ENCODE results near the gene CDC42BPB. TPM values are rescaled to one million over a fixed set of nuclear protein-coding genes. Genes with fewer than 3 reads are reported as not detected.

CDC42BPB gene
- total RNA-seq, 1 experiment from 2014 or later = 1.6 TPM

GRCh38 chr14:102966681-102967505 lies 90.5 kb downstream of the CDC42BPB start:
- Histone ChIP-seq H3K27me3 (ENCODE audit: low read length) (no peaks in the 10 kb centered on the region), H3K9me2 (replicated peaks; ENCODE audit: insufficient read depth, low read length) (no peaks in the 10 kb centered on the region), H3K36me3 (ENCODE audit: insufficient read depth, low read length) (no peaks in the 10 kb centered on the region), H3K9ac (ENCODE audit: low read length) (no peak overlapping the region), H3K27ac (ENCODE audit: low read length) (no peak overlapping the region), H3K4me3 (ENCODE audit: low read length) (no peak overlapping the region), H2AFZ (ENCODE audit: low read length) (no peak overlapping the region), H3K4me2 (ENCODE audit: low read depth, low read length, poor library complexity, severe bottlenecking) (no peak overlapping the region), H3K9me3 (ENCODE audit: low read length) (no peaks in the 10 kb centered on the region), H3K4me1 (ENCODE audit: low read length) (no peaks in the 10 kb centered on the region), H3K79me2 (ENCODE audit: low read length) (no peaks in the 10 kb centered on the region), H4K20me1 (ENCODE audit: insufficient read depth, low read depth, low read length) (no peaks in the 10 kb centered on the region)
- no peak for DNase-seq

DNA sequence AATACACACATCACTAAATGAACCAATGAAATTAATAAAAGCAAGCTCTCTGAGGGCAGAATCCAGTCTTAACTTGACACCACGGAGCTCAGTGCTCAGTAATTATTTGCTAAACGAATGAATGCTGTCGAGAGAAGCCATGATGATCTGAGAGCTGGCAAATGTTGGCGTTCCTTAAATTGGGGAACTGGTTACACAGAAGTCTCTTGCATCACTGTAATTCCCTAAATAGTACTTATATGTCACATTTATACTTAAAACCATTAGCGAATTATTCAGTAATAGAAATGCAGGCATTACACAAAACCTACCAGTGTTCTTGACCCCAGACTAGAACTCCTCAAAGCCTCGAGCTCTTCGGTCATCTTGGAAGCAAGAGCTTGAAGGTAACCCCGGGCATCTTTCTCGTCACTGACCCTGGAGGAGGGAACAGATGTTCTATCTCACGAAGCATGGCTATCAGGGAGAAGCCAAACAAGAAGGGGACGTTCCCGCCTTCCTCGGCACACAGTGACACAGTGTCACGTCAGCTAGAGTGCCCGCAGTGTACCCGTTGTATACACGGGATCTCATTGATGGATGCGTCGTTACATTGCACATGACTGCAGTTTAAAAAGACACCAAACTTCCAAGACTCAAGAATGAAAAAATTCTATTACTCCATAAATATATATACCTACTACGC lies 91.2 kb downstream of the CDC42BPB start:
- Histone ChIP-seq H3K4me3 (ENCODE audit: low read length) (no peak overlapping the region), H3K27me3 (ENCODE audit: low read length) (no peaks in the 10 kb centered on the region), H3K9me2 (replicated peaks; ENCODE audit: insufficient read depth, low read length) (no peaks in the 10 kb centered on the region), H3K9me3 (ENCODE audit: low read length) (no peaks in the 10 kb centered on the region), H2AFZ (ENCODE audit: low read length) (no peak overlapping the region), H3K27ac (ENCODE audit: low read length) (no peak overlapping the region), H3K36me3 (ENCODE audit: insufficient read depth, low read length) (no peaks in the 10 kb centered on the region), H3K4me1 (ENCODE audit: low read length) (no peaks in the 10 kb centered on the region), H4K20me1 (ENCODE audit: insufficient read depth, low read depth, low read length) (no peaks in the 10 kb centered on the region), H3K4me2 (ENCODE audit: low read depth, low read length, poor library complexity, severe bottlenecking) (no peak overlapping the region), H3K79me2 (ENCODE audit: low read length) (no peaks in the 10 kb centered on the region), H3K9ac (ENCODE audit: low read length) (no peak overlapping the region)
- DNase-seq = no peak

- Histone ChIP-seq H3K4me2 (ENCODE audit: low read depth, low read length, poor library complexity, severe bottlenecking) (no peak overlapping the region), H3K79me2 (ENCODE audit: low read length) (no peaks in the 10 kb centered on the region), H3K9me3 (ENCODE audit: low read length) (no peaks in the 10 kb centered on the region), H3K27me3 (ENCODE audit: low read length) (no peaks in the 10 kb centered on the region), H4K20me1 (ENCODE audit: insufficient read depth, low read depth, low read length) (no peaks in the 10 kb centered on the region), H3K27ac (ENCODE audit: low read length) (no peak overlapping the region), H3K4me1 (ENCODE audit: low read length) (no peaks in the 10 kb centered on the region), H3K36me3 (ENCODE audit: insufficient read depth, low read length) (no peaks in the 10 kb centered on the region), H3K4me3 (ENCODE audit: low read length) (no peak overlapping the region), H2AFZ (ENCODE audit: low read length) (no peak overlapping the region), H3K9ac (ENCODE audit: low read length) (no peak overlapping the region), H3K9me2 (replicated peaks; ENCODE audit: insufficient read depth, low read length) (no peaks in the 10 kb centered on the region)
- no peak for DNase-seq
Observed at GRCh38 chr14:102965282-102965681, 92.1 kb downstream of the CDC42BPB start.

DNA sequence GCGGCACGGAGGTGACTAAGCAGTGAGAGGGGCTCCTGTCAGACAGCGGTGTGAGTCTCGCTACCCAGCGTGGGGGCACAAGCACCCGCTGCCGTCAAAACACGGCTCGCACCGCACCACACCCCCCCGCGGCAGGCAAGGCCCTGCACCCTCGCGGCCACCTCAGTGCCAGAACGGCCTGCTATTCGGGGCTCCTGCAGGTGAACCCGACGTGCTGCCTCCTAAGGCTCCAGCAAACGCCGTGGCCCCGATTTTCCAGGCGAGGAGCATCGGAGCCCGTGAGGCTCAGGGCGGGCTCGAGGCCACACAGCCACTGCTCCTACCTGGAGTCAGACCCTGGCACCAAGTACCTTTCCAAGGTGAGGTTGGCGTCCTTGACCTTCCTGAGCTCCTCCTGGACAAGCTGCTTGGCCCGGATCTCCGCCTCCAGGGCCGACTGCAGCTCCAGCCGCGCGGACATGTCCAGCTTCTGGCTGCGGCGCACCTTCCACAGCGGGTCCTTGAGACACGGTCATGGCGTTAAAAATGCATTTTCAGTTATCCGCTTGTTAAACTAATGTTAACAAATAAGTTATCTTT lies 93.1 kb downstream of the CDC42BPB start:
- no peaks in the 10 kb centered on the region for H3K27me3 ChIP-seq (ENCODE audit: low read length)
- H3K4me3 ChIP-seq (ENCODE audit: low read length) = no peak overlapping the region
- no peaks in the 10 kb centered on the region for H3K4me1 ChIP-seq (ENCODE audit: low read length)
- H3K27ac ChIP-seq (ENCODE audit: low read length) = no peak overlapping the region
- no peak overlapping the region for H3K4me2 ChIP-seq (ENCODE audit: low read depth, low read length, poor library complexity, severe bottlenecking)
- no peaks in the 10 kb centered on the region for H4K20me1 ChIP-seq (ENCODE audit: insufficient read depth, low read depth, low read length)
- no peaks in the 10 kb centered on the region for H3K9me2 ChIP-seq (replicated peaks; ENCODE audit: insufficient read depth, low read length)
- H3K9ac ChIP-seq (ENCODE audit: low read length) = no peak overlapping the region
- H3K36me3 ChIP-seq (ENCODE audit: insufficient read depth, low read length) = no peaks in the 10 kb centered on the region
- H3K79me2 ChIP-seq (ENCODE audit: low read length) = no peaks in the 10 kb centered on the region
- H2AFZ ChIP-seq (ENCODE audit: low read length) = no peak overlapping the region
- no peaks in the 10 kb centered on the region for H3K9me3 ChIP-seq (ENCODE audit: low read length)
- DNase-seq = no peak

DNA sequence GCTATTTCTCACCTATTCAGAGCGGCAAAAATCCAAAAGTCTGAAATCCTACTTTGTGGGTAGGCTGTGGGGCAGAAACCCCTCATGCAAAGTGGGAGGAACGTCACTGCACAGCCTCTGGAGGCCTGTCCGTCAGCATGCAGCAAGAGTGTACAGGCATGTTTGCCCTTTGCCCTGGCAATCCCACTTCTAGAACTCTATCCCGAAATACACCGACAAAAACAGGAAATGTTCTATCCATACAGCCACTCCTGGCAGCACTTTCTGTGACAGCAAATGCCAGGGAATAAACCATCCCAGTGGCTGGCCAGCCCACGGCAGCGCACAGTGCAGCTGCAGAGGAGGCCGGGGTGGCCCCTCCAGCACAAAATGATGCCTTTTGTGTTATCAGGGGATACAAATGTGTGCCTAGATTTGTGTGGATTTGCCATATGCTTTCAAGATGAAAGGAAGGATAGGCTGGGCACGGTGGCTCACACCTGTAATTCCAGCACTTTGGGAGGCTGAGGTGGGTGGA lies 95.2 kb downstream of the CDC42BPB start:
- Histone ChIP-seq H3K9me2 (replicated peaks; ENCODE audit: insufficient read depth, low read length) (no peaks in the 10 kb centered on the region), H3K27ac (ENCODE audit: low read length) (no peak overlapping the region), H3K79me2 (ENCODE audit: low read length) (no peaks in the 10 kb centered on the region), H2AFZ (ENCODE audit: low read length) (no peak overlapping the region), H3K4me1 (ENCODE audit: low read length) (no peaks in the 10 kb centered on the region), H3K27me3 (ENCODE audit: low read length) (no peaks in the 10 kb centered on the region), H3K36me3 (ENCODE audit: insufficient read depth, low read length) (no peaks in the 10 kb centered on the region), H3K9me3 (ENCODE audit: low read length) (no peaks in the 10 kb centered on the region), H4K20me1 (ENCODE audit: insufficient read depth, low read depth, low read length) (no peaks in the 10 kb centered on the region), H3K4me3 (ENCODE audit: low read length) (no peak overlapping the region), H3K9ac (ENCODE audit: low read length) (no peak overlapping the region), H3K4me2 (ENCODE audit: low read depth, low read length, poor library complexity, severe bottlenecking) (no peak overlapping the region)
- DNase-seq = no peak

DNA sequence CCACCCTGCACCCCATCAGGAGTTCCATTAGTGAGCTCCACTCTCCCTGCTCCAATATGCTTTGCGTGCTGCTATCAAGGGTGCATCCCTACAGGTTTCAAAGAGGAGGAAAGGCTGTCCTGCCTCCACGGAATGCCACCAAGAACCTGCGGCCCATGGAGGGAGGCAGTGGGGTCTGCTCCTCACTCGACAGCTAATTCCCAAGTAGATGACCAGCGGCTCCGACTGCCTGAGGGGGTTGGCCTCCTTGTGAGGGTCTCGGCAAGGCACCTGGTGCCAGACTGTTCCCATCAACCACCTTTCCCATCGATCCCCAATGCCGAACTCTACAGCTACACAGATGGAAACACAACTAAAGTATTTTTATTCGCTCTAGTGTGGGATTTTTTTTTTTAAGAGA lies 98.9 kb downstream of the CDC42BPB start:
- H4K20me1 ChIP-seq (ENCODE audit: insufficient read depth, low read depth, low read length) = no peaks in the 10 kb centered on the region
- H3K9me2 ChIP-seq (replicated peaks; ENCODE audit: insufficient read depth, low read length) = no peaks in the 10 kb centered on the region
- H3K79me2 ChIP-seq (ENCODE audit: low read length) = no peaks in the 10 kb centered on the region
- H3K36me3 ChIP-seq (ENCODE audit: insufficient read depth, low read length) = no peaks in the 10 kb centered on the region
- H2AFZ ChIP-seq (ENCODE audit: low read length) = no peak overlapping the region
- no peaks in the 10 kb centered on the region for H3K4me1 ChIP-seq (ENCODE audit: low read length)
- H3K27me3 ChIP-seq (ENCODE audit: low read length) = no peaks in the 10 kb centered on the region
- H3K4me2 ChIP-seq (ENCODE audit: low read depth, low read length, poor library complexity, severe bottlenecking) = no peak overlapping the region
- no peak overlapping the region for H3K4me3 ChIP-seq (ENCODE audit: low read length)
- no peaks in the 10 kb centered on the region for H3K9me3 ChIP-seq (ENCODE audit: low read length)
- no peak for DNase-seq
- no peak overlapping the region for H3K27ac ChIP-seq (ENCODE audit: low read length)
- H3K9ac ChIP-seq (ENCODE audit: low read length) = no peak overlapping the region

DNA sequence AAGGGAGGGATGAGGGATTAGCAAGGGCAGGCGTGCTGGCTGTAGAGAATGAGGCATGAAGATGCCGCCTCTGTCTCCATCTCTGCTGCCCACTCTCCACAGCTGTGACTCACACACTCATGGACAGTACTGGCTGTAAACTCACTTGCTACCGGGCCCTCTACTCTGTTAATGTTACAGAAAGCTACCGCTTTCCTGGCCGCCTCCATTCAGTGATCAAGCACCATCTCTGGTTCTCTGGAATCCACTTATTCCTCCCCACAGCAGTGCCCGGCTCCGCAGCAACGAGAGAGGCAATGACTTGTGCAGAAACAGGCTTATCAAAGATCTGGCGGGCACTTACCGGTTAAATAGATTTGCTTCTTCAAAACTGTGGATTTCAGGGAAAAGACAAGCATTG lies 100.1 kb downstream of the CDC42BPB start:
- no peaks in the 10 kb centered on the region for H3K36me3 ChIP-seq (ENCODE audit: insufficient read depth, low read length)
- H3K9me3 ChIP-seq (ENCODE audit: low read length) = no peaks in the 10 kb centered on the region
- no peaks in the 10 kb centered on the region for H3K79me2 ChIP-seq (ENCODE audit: low read length)
- H3K4me3 ChIP-seq (ENCODE audit: low read length) = no peak overlapping the region
- H3K9ac ChIP-seq (ENCODE audit: low read length) = no peak overlapping the region
- no peaks in the 10 kb centered on the region for H4K20me1 ChIP-seq (ENCODE audit: insufficient read depth, low read depth, low read length)
- H3K27me3 ChIP-seq (ENCODE audit: low read length) = no peaks in the 10 kb centered on the region
- H2AFZ ChIP-seq (ENCODE audit: low read length) = no peak overlapping the region
- no peak overlapping the region for H3K4me2 ChIP-seq (ENCODE audit: low read depth, low read length, poor library complexity, severe bottlenecking)
- H3K9me2 ChIP-seq (replicated peaks; ENCODE audit: insufficient read depth, low read length) = no peaks in the 10 kb centered on the region
- H3K4me1 ChIP-seq (ENCODE audit: low read length) = no peaks in the 10 kb centered on the region
- no peak overlapping the region for H3K27ac ChIP-seq (ENCODE audit: low read length)
- DNase-seq = no peak
